Medulla oblongata (tissue), 1 donor: ENCODE measurements around the gene CHST3.
"Not testable (repeated sequence)": the region's sequence is repeated elsewhere in the genome, so short reads cannot be mapped to it uniquely, and the experiment has no call there.

ENCODE experiments used
- DNase-seq: peaks from one replicate; pipeline ENCODE4 v3.0.0-alpha.2; 2015; ENCODE audit errors: extremely low spot score

CHST3 gene

GRCh38 chr10:72030762-72031543 is 66.8 kb downstream of the CHST3 start:
- no peak for DNase-seq

GRCh38 chr10:72031706-72032105 is 67.5 kb downstream of the CHST3 start:
- DNase-seq = no peak

- not testable (repeated sequence) for DNase-seq
These were observed 68.4 kb downstream of the CHST3 start for GRCh38 chr10:72032409-72033162.

GRCh38 chr10:72034040-72034499 is 69.9 kb downstream of the CHST3 start:
- DNase-seq = peak; percentile 40

- no peak for DNase-seq
These were observed 70.6 kb downstream of the CHST3 start for GRCh38 chr10:72034761-72035160.

GRCh38 chr10:72035252-72035887 is 71.2 kb downstream of the CHST3 start:
- no peak for DNase-seq

GRCh38 chr10:72037266-72037665 is 73.1 kb downstream of the CHST3 start:
- no peak for DNase-seq

- DNase-seq = no peak
These were observed 73.6 kb downstream of the CHST3 start for GRCh38 chr10:72037811-72038210.

- no peak for DNase-seq
These were observed 74.3 kb downstream of the CHST3 start for GRCh38 chr10:72038458-72039001.

GRCh38 chr10:72039377-72039776 is 75.2 kb downstream of the CHST3 start:
- DNase-seq = no peak

GRCh38 chr10:72041491-72041890 is 77.3 kb downstream of the CHST3 start:
- DNase-seq = no peak

- no peak for DNase-seq
These were observed 79.0 kb downstream of the CHST3 start for GRCh38 chr10:72043016-72043834.

- peak; percentile 95 for DNase-seq
These were observed 80.3 kb downstream of the CHST3 start for GRCh38 chr10:72044417-72045041.

GRCh38 chr10:72045586-72045985 is 81.4 kb downstream of the CHST3 start:
- DNase-seq = no peak

- DNase-seq = peak; percentile 99
These were observed 84.4 kb downstream of the CHST3 start for GRCh38 chr10:72048450-72049124.

- no peak for DNase-seq
These were observed 85.3 kb downstream of the CHST3 start for GRCh38 chr10:72049472-72049871.

- DNase-seq = no peak
These were observed 86.0 kb downstream of the CHST3 start for GRCh38 chr10:72049969-72050781.

GRCh38 chr10:72050873-72051272 is 86.7 kb downstream of the CHST3 start:
- DNase-seq = no peak

- DNase-seq = no peak
These were observed 89.5 kb downstream of the CHST3 start for GRCh38 chr10:72053690-72054089.
